ENCODE results near the gene SERPINA9.

SERPINA9 gene

DNA sequence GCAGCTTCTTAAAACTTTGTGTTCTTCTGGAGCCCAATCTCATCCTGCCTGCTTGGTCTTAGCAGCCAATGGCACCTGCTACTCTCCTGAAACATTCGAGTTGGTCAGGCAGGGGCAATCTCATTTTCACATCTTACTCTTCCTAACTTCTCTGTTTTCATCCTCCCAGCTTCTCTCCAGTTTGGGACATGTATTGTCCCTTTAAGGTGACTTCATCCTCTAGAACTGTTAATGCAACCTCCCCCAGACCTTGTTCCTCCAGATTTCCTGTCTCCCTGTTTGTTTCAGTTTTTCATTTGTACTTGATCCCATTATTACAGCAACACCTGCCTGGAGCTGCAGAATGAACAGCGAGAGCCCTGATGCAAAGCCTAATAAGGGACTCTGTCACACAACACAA lies 54.7 kb downstream of the SERPINA9 start:
- DNase-seq: peak in 1 of 3 donors; percentile 28

DNA sequence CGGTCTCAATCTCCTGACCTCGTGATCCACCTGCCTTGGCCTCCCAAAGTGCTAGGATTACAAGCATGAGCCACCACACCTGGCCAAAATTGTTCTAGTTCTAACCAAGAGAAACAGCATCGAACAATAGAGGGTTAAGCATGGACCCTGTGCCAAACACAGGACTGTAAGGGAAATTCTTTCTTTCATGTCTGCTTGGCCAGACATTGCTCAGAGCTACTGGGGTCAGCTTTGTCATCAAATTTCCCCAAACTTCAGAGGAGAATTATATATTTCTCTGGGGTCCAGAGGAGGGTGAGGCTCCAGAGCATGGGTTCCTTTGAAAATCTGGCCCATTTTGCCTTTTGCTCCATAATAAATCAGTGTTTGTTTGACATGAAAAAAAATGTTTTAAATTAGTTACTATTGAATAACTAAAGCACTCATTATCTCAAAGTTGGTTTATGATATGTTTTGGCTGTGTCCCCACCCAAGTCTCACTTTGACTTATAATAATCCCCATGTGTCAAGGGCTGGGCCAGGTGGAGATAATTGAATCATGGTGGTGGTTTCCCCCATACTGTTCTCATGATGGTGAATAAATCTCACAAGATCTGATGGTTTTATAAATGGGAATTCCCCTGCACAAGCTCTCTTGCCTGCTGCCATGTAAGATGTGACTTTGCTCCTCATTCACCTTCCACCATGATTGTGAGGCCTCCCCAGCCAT lies 58.3 kb downstream of the SERPINA9 start:
- DNase-seq: peak in 1 of 3 donors; percentile 38

All from suppressor macrophage treated with lipopolysaccharide for 1 hour (primary cell).